GM21360 (cell line): Measurements from ENCODE around the gene CYP27B1.
"Not testable (repeated sequence)": the region's sequence is repeated elsewhere in the genome, so short reads cannot be mapped to it uniquely, and the experiment has no call there.

Experiments
- ATAC-seq: cut with Tn5 transposase; IDR thresholded peaks from one replicate; pipeline ENCODE4 v1.9.1; 2021; ENCODE audit warnings: mild to moderate bottlenecking, moderate library complexity; ENCODE audit not compliant: unreplicated experiment

CYP27B1 gene

DNA sequence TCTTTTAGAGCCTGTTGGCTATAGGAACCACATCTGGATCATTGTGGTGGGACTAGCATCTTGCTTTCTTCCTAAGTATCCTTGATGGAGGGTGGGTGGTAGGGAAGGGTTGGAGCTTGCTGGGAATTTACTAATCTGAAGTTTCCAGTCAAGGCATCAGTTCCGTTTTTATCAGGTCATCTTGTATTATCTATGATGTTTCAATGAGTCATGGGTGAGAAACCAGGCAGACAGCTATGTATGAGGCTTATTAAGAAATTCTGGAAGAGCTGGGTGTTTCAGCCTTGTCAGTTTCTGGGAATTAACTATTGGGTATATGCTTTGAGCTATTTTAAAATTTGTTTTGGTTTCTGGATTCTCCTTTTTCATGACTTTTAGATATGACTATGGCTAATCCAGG is 27.0 kb upstream of the CYP27B1 start:
- ATAC-seq: no peak

DNA sequence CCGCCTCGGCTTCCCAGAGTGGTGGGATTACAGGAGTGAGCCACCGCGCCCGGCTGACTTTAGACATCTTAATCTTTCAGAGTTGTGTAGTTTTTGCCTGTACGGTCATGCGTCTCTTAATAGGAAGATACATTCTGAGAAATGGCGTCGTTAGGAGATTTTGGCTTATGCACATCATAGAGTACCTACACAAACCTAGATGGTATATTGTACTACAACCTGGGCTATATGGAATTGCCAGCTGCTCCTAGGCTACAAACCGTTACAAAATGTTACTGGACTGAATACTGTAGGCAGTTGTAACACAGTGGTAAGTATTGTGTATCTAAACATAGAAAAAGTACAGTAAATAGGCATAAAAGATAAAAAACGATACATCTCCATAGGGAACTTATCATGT is 17.0 kb upstream of the CYP27B1 start:
- no peak for ATAC-seq

DNA sequence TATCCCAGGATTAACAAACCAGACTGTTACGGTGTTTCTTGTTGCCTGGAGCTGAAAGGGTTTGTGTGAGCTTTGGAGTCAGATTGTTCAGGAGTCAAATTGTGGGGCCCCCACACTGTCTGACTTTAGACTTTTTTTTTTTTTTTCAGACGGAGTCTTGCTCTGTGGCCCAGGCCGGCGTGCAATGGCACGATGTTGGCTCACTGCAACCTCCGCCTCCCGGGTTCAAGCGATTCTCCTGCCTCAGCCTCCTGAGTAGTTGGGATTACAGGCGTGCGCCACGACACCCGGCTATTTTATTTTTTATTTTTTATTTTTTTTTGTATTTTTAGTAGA is 16.6 kb upstream of the CYP27B1 start:
- no peak for ATAC-seq

DNA sequence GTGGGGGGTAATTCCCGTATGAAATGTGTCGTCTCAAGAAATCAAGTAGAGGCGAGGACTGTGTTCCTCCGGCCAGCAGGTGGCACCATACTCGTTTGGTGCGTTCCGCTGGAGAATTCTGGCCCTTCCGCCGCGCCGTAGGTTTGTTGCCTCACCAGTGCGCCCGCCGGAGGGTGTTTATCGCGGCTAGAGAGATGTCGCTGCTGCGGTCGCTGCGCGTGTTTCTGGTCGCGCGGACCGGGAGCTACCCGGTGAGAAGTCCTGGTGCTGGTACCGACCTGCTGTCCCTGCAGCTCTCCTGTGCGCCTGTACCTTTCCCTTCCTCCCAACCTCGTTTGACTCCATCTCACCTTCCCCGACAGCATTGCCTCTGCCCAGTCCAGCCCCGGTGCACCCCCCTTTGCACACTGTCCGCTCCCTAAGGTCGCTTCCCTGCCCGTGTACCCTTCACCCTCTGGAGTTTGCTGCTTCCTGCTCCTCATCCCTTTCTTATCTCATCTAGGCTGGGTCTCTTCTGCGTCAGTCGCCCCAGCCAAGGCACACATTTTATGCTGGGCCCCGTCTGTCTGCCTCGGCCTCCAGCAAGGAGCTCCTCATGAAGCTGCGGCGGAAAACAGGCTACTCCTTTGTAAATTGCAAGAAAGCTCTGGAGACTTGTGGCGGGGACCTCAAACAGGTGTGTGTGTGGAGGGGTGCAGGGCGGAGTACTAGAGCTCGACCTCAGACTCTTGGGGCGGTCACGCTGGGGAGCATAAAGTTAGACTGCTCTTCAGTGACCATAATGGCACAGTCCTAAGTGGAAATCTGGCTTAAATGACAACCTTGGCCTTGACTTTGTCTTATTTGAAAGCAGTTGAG is 16.0 kb upstream of the CYP27B1 start, which contains the start of gene TSFM:
Gene TSFM, plus strand, starts transcription at position 180 of the 858 bp plus-strand sequence. Its CDS starts 15 bp downstream, at position 195.
- peak; percentile 77 for ATAC-seq

DNA sequence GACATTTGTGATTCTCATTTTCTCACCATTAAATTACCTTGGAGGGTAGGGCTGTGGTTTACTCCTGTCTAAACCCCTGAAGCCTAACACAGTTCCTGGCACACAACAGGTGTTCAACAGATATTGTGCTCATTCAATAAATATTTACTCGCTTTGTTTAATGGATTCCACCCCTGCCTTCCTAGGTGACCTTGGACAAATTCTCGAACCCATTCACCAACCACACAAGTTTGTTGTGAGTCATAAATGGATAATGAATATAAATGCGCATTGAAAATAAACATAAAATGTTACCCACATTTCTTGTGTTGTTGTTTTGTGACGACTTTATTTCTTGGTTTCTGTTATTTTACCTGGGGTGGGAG is 15.3 kb upstream of the CYP27B1 start:
- no peak for ATAC-seq

DNA sequence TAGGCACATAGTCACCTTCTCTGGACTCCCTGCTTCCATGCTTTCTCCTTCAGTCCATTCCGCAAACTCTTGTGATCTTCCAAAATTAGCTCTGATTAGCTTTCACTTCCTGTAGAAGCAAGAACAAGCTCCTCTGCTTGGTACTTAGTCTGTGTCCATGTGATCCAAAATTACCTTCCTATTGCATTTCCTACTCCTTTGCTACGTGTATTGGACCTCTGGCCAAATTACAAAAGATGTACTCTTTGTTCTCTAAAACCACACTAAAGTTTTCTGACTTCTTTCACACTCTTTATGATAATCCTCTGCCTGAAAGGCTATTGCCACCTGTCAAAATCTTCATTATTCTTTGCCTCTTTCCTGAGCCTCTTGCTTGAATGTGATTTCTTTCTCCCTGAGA is 14.9 kb upstream of the CYP27B1 start:
- ATAC-seq: no peak

DNA sequence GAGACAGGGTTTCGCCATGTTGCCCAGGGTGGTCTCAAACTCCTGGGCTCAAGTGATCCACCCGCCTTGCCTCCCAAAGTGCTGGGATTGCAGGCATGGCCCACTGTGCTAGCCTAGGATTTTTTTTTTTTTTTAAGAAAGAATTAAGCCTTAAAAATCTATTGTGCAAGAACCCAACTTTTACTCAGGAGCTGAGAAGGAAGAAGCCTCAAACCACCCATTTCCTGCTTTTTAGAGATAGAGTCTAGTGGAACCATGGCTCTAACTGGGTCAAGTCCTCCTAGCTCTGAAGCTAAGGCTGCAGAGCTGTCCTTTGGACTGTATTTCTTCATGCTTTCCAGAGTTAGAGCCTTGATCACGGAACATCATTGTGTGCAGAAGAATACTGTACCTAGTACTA is 14.4 kb upstream of the CYP27B1 start:
- no peak for ATAC-seq

DNA sequence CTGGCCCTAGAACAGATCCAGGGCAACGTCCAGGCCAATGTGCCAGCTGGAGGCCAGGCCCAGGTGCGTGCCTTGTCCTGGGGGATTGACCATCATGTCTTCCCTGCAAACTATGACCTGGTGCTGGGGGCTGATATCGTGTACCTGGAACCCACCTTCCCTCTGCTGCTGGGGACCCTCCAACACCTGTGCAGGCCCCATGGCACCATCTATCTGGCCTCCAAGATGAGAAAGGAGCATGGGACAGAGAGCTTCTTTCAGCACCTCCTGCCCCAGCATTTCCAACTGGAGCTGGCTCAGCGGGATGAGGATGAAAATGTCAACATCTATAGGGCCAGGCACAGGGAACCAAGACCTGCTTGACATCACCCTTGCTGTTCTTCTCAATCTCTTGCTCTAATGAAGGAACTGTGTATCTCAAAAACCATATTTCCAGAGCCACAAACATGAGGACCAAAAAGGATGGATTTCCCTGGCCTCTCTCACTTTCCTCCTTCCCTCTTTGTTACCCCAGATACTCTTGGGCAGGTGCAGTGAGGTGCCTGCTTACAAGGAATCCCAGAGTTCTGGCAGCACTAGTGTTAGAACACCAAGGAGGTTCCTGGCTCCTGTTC is 13.5 kb upstream of the CYP27B1 start:
- no peak for ATAC-seq

DNA sequence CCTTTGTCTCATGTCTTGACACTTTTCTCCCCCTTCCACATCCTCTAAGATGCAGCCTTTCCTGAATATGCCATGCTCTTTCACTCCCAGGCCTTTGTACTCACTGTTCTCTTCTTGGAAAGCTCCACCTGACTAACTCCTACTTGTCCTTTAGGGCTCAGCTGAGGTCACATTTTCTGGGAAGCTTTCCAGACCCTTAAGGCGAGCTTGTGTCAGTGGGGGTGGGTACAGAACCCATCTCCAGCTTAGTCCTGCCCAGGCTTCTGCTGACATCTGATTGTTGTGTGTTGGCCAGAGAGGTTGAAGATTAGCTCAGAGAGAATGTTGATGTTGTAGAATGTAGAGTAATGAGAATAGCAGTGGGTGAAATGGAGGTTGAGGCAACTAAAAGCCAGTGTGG is 12.9 kb upstream of the CYP27B1 start:
- no peak for ATAC-seq

DNA sequence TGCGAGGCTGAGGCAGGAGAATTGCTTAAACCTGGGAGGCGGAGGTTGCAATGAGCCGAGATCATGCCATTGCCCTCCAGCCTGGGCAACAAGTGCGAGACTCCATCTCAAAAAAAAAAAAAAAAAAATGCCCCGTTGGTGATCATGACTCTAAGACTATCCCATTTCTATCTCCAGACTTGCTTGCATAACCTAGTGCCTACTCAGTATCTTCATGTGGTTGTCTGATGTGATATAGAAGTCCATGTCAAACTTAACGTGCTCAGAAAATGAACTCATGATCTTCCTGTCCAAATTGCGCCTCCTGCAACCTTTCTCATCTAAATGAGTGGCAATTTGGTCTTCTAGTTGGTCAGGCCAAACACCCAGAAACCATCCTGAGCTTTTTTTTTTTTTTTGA is 11.0 kb upstream of the CYP27B1 start:
- ATAC-seq: no peak

DNA sequence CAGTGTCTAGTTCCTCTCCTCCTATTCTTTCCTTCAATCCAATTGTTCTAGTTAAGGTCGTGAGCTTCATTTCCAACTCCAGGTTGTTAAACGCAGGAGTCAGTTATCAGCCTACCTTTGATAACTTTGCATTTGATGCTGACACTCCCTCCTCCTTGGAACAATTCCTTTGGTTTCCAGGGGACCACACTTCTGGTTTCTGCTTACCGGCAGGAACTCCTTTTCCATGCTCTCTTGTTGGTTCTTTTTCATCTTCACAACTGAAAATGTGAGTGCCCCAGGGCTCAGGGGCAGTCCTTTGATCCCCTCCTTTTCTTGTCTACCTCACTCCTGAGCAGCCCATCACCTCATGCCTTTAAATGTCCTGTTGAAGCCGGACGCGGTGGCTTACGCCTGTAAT is 10.5 kb upstream of the CYP27B1 start:
- no peak for ATAC-seq

DNA sequence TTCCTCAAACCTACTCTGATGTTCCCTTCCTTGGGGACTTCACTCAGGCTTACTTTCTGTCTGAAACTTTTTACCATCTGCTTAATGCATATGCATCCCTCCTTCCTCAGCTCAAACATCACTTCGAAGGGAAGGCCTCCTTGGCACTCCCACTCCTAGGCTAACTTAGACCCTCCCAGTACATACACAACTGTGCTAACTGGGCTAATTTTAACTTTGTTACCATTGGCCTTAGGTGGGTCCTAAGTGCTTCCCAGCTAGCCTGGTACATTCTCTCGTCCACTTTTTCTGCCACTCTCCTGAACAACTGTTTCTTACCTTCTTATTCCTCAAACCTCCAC is 9.3 kb upstream of the CYP27B1 start:
- ATAC-seq: no peak

DNA sequence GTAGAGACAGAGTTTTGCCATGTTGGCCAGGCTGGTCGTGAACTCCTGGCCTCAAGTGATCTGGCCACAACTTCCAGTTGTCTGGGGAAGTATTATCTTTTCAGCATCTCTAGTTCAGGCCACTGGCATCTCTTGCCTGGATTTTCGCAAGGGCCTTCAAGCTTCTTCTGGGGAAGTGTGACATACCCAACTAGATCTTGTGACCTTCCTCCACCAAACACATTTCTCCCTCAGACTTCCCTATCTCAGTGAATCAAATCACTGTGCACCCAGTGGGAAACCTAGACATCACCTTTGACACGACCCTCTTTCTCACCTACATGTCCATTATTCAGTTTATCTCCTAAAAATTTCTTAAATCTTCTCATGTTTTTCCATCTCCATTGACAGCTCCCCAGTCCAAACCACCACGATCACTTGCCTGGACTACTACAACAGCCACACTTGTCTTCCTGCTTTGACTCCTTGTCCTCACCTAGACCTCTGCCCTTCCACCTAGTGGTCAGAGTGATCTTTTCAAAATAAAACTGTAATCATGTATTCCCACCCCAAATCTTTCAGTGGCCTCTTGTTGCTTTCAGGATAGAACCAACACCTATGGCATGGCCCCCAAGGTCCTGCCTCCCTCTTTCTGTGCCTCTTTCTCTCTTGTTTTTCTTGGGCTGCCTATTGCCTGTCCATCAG is 8.8 kb upstream of the CYP27B1 start:
- no peak for ATAC-seq

DNA sequence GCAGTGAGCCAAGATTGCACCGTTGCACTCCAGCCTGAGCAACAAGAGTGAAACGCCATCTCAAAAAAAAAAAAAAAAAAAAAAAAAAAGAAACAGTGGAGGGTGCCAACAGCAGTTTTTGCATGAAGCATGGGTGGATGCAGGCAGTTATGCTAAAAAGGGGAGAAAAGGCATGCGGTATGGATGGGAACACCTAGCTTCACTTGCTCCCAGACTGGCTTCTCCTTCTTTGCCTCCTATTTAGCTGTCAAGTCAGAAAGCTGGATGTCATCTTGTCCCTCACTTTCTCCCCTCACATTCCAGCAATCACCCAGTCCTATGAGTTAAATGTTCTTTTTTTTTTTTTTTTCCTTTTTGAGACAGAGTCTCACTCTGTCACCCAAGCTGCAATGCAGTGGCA is 8.2 kb upstream of the CYP27B1 start:
- ATAC-seq: no peak

DNA sequence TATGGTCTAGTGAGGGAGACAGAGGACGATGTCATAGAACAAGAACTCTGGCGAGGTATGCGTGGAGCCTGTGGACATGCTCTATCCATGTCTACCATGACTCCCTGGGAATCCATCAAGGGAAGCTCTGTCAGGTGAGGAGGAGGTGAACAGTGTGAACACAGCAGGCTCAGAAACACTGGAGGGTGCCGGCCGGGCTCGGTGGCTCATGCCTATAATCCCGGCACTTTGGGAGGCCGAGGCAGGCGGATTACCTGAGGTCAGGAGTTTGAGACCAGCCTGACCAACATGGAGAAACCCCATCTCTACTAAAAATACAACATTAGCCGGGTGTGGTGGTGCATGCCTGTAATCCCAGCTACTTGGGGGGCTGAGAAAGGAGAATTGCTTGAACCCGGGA is 7.8 kb upstream of the CYP27B1 start:
- ATAC-seq: not testable (repeated sequence)

DNA sequence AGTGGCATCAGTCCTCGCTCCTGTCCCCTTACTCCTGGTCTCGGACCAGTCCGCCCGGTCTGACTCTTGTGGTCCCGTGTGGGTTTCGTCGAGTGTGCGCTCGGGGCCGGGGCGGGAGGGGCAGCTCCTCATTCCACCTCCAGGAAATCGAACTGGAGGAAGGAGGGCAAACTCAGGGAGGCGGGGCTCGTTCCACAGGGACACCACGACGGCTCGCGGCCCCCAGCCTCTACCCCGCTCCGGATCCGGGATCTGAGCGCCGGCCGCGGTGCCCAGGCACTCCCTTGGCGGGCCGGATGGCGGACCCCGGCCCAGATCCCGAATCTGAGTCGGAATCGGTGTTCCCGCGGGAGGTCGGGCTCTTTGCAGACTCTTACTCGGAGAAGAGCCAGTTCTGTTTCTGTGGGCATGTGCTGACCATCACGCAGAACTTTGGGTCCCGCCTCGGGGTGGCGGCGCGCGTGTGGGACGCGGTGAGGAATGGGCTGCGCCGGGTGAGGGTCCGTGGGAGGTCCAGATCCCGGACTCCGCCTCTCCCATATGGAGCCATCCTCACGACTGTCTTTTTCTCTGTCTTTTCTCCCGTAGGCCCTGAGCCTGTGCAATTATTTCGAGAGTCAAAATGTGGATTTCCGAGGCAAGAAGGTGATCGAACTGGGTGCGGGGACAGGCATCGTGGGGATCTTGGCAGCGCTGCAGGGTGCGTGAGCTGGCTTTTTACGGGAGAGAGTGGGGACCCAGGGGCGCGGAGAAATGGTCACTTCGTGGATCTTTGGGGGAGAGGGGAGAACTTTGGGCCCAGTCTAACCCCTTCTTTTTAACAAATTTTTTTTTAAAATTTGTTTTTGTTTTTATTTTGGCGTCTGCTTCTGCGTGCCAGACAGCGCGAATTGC is 5.8 kb upstream of the CYP27B1 start, which contains the start of gene EEF1AKMT3:
Gene EEF1AKMT3, plus strand, starts transcription at position 186 of the 894 bp plus-strand sequence. Its CDS starts 111 bp downstream, at position 297.
- ATAC-seq: peak; percentile 15

DNA sequence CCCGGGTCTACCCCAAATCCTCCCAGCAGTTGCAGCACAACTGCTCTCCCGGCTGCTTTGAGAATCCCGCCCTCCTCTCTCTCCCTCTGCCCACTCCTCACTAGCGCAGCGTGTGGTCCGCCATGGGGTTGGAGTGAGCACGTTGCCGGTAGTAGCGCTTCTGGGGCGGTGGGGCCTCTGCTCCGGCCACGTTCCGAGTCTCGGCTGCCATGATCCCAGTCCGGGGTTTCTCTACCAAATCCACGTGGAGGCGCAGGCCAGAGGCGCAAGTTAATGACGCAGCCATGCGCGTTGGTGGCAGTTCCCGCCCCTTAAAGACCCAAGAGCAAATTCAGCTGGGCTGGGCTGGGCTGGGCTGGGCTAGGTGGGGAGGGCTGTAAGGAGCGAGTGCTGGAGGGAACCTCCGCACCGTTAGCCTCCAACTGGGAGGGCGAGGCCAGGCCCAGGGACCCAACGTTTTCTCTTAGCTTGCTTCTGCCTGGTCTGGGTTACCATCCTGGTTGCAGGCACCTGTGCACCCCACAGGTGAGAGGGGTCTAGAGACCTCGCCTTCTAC is 5.1 kb upstream of the CYP27B1 start, which contains the start of gene METTL1:
Gene METTL1, minus strand, starts transcription at position 233 of the 556 bp plus-strand sequence. Its CDS starts 22 bp downstream, at position 211.
- ATAC-seq: peak; percentile 80

DNA sequence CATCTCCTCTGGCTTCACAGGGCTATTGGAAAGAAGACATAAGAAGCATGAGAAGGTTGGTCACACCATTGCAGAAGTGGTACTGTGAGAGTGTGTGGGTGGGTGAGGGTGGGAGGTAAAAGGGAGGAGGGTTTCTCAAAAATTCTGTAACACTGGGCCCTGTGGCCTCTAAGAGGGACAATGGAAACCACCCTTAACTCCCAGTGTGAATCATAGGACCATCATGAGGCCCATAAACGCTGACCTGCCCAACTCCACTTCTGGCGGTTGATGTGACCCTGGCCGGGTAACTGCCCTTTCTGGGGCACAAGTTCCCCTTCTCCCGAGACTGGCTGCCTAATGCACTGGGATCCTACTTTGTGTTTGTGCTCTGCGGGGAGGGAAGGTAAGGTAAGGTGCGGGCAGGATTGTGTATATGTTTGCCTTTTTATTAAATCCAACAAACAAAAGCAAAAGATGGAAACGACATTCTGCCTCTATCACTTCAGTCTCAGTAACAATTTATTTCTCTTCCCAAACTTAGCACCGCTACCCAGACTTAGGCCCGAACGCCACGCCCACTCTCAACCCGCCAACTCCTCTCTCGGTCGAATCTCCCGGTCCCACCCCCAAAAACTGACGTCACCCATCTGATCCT is 4.5 kb upstream of the CYP27B1 start:
- ATAC-seq: peak; percentile 64

DNA sequence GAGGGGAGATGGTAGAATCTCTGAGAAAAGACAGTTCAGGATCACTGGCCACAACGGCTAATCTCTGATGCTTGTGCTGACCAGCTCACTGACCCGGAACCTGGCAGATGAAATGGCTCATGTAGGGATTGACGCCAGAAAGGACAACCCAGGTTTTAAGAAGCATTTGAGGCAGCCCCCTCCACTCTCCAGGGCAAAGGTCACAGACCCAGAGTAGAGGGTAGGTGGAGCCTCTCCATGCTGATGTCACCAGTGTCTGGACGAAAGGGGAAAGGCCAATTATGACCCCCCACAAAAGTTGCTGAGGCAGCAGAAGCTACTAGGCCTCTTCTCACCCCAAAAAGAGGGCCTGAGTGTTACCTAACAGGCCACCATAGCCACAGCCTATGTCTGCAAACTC is 3.9 kb upstream of the CYP27B1 start:
- ATAC-seq: no peak

DNA sequence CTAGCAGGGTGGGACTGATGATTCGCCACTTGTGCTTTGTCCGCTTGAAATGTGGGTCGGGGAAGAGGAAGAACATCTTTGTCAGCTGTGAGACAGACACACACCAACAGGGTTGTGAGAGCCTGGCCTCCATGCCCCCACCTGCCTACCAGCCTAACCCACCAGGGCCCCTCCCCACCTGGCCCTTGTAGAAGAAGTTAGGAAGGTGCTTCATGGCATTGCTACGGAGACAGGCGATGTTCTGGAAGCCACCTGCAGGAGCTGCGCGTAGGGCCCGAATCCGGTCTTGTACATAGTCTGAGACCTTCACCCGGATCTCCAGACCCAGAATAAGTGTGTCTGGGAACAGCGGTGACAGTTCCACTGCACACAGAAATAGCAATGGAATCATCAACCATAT is 2.7 kb upstream of the CYP27B1 start:
- no peak for ATAC-seq
